ENCODE results near the gene OLFM1. TPM values are rescaled to one million over a fixed set of nuclear protein-coding genes. Genes with fewer than 3 reads are reported as not detected.

Gene OLFM1
- total and polyA plus RNA-seq, 9 of the 15 experiments (the other 6 are each of a cell fraction or from before 2014, with no cell fraction given), result not detected

GRCh38 chr9:135154050-135154615 lies 66.7 kb downstream of the OLFM1 start:
- Histone ChIP-seq H3K9me3 (replicated peaks; ENCODE audit: control insufficient read depth, insufficient read depth, low read depth, low read length) (no peaks in the 10 kb centered on the region), H3K4me2 (ENCODE audit: insufficient read depth, low read length) (no peak overlapping the region), H3K9me1 (ENCODE audit: control insufficient read depth, insufficient read depth, low read length) (no peaks in the 10 kb centered on the region), H3K4me1 (replicated peaks in 1 of 2; ENCODE audit: control insufficient read depth in 2 of 2, insufficient read depth in 2 of 2, low read length in 2 of 2) (peaks cover 0 to 6% of the 10 kb centered on the region in 2 experiments; a peak in 3 of 5 replicates), H3K27me3 (ENCODE audit: control insufficient read depth in 2 of 2, insufficient read depth in 2 of 2, low read length in 2 of 2) (peaks cover 0 to 23% of the 10 kb centered on the region in 2 experiments; a peak in 1 of 5 replicates), H2AFZ (ENCODE audit: low read depth, low read length) (no peak overlapping the region), H4K20me1 (replicated peaks; ENCODE audit: control insufficient read depth, insufficient read depth, low read length) (peaks cover 17% of the 10 kb centered on the region), H3K4me3 (no peak overlapping the region), H3K27ac (ENCODE audit: extremely low read depth, low read depth, low read length) (no peak overlapping the region), H3K36me3 (ENCODE audit: control insufficient read depth, insufficient read depth, low read length) (no peaks in the 10 kb centered on the region), H3K79me2 (ENCODE audit: control insufficient read depth, insufficient read depth, low read length) (no peaks in the 10 kb centered on the region), H3K9ac (ENCODE audit: insufficient read depth in 1 of 2, low read depth in 2 of 2, low read length in 2 of 2) (no peak overlapping the region)
- no TSS peak for BruUV-seq (replicated peaks)
- intact Hi-C loops (cut with micrococcal nuclease) (no loop called here), in situ Hi-C loops (cut with MboI) (no loop called here)
- no peak for DNase-seq (ENCODE audit: extremely low read depth in 1 of 4, low spot score in 3 of 4)
- no peak for ATAC-seq
- ChIA-PET POLR2A (interaction anchor here (0.6 to 0.9 kb wide), 2 partner anchors 21 to 71 kb away, joined by 3 to 4 read pairs; no protein-coding TSS in a partner anchor), CTCF (ENCODE audit: low intra/inter-chr PET ratio) (no interaction called here)
- WGBS (ENCODE audit: insufficient coverage, low coverage, missing lambda C conversion rate), result 0% methylated on average over 11 of the region's 11 CpGs
- no peak for FAIRE-seq
- TF ChIP-seq TCFL5 (CRISPR knock-in tag; conservative IDR thresholded peaks at IDR 0.05) (no peak), ZNF407 (IDR thresholded peaks at IDR 0.05; ENCODE audit: low read depth) (no peak), TEAD1 (CRISPR knock-in tag; IDR thresholded peaks at IDR 0.05) (no peak), KDM2B (CRISPR knock-in tag; IDR thresholded peaks at IDR 0.05) (no peak), DACH1 (IDR thresholded peaks at IDR 0.05; ENCODE audit: partially characterized antibody) (no peak), RBM34 (IDR thresholded peaks at IDR 0.05; ENCODE audit: borderline replicate concordance, insufficient read depth, low read length) (no peak), PRMT5 (CRISPR knock-in tag; IDR thresholded peaks at IDR 0.05) (no peak), HNRNPK (IDR thresholded peaks at IDR 0.05; ENCODE audit: low read depth, low read length, poor library complexity, severe bottlenecking) (no peak)
- TF ChIP-seq, protein P1, sequence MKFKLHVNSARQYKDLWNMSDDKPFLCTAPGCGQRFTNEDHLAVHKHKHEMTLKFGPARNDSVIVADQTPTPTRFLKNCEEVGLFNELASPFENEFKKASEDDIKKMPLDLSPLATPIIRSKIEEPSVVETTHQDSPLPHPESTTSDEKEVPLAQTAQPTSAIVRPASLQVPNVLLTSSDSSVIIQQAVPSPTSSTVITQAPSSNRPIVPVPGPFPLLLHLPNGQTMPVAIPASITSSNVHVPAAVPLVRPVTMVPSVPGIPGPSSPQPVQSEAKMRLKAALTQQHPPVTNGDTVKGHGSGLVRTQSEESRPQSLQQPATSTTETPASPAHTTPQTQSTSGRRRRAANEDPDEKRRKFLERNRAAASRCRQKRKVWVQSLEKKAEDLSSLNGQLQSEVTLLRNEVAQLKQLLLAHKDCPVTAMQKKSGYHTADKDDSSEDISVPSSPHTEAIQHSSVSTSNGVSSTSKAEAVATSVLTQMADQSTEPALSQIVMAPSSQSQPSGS (CRISPR knock-in tag; IDR thresholded peaks at IDR 0.05), result no peak
- TF ChIP-seq, protein P2, sequence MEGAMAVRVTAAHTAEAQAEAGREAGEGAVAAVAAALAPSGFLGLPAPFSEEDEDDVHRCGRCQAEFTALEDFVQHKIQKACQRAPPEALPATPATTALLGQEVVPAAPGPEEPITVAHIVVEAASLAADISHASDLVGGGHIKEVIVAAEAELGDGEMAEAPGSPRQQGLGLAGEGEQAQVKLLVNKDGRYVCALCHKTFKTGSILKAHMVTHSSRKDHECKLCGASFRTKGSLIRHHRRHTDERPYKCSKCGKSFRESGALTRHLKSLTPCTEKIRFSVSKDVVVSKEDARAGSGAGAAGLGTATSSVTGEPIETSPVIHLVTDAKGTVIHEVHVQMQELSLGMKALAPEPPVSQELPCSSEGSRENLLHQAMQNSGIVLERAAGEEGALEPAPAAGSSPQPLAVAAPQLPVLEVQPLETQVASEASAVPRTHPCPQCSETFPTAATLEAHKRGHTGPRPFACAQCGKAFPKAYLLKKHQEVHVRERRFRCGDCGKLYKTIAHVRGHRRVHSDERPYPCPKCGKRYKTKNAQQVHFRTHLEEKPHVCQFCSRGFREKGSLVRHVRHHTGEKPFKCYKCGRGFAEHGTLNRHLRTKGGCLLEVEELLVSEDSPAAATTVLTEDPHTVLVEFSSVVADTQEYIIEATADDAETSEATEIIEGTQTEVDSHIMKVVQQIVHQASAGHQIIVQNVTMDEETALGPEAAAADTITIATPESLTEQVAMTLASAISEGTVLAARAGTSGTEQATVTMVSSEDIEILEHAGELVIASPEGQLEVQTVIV (CRISPR knock-in tag; IDR thresholded peaks at IDR 0.05; ENCODE audit: borderline replicate concordance), result no peak

Data from K562 (cell line).